Stimulated activated CD8-positive, alpha-beta memory T cell treated with anti-CD3 and anti-CD28 coated beads, Interleukin-7, amount 100 ng/mL, for 48 hours (primary cell): ENCODE data around the gene LRWD1.
"Not testable (repeated sequence)": the region's sequence is repeated elsewhere in the genome, so short reads cannot be mapped to it uniquely, and the experiment has no call there.

ENCODE experiments used
- DNase-seq, 2 donors: peaks; one replicate each; pipeline ENCODE4 v3.0.0-alpha.2; 2020; ENCODE audit warnings: low read depth in 1 of 2; ENCODE audit errors: extremely low read depth in 1 of 2

Gene LRWD1

GRCh38 chr7:102494026-102494425 is 29.2 kb downstream of the LRWD1 start:
- DNase-seq, result not testable (repeated sequence)

- not testable (repeated sequence) for DNase-seq
Measured at GRCh38 chr7:102494473-102495149, 29.8 kb downstream of the LRWD1 start.

- not testable (repeated sequence) for DNase-seq
Measured at GRCh38 chr7:102496861-102497260, 32.1 kb downstream of the LRWD1 start.

GRCh38 chr7:102497308-102497707 is 32.5 kb downstream of the LRWD1 start:
- not testable (repeated sequence) for DNase-seq

- DNase-seq, result not testable (repeated sequence)
Measured at GRCh38 chr7:102498321-102498720, 33.5 kb downstream of the LRWD1 start.

- not testable (repeated sequence) for DNase-seq
Measured at GRCh38 chr7:102503141-102503540, 38.4 kb downstream of the LRWD1 start.

GRCh38 chr7:102505298-102506185 is 40.8 kb downstream of the LRWD1 start:
- not testable (repeated sequence) for DNase-seq

GRCh38 chr7:102507410-102508088 is 42.8 kb downstream of the LRWD1 start:
- DNase-seq, result not testable (repeated sequence)

GRCh38 chr7:102510575-102510974 is 45.8 kb downstream of the LRWD1 start:
- not testable (repeated sequence) for DNase-seq

GRCh38 chr7:102511860-102512522 is 47.2 kb downstream of the LRWD1 start:
- DNase-seq, result not testable (repeated sequence)

GRCh38 chr7:102512642-102513221 is 47.9 kb downstream of the LRWD1 start:
- not testable (repeated sequence) for DNase-seq

GRCh38 chr7:102514881-102515721 is 50.3 kb downstream of the LRWD1 start:
- DNase-seq, result not testable (repeated sequence)

GRCh38 chr7:102515889-102516288 is 51.1 kb downstream of the LRWD1 start:
- DNase-seq, result not testable (repeated sequence)

GRCh38 chr7:102516951-102517350 is 52.2 kb downstream of the LRWD1 start:
- not testable (repeated sequence) for DNase-seq

- not testable (repeated sequence) for DNase-seq
Measured at GRCh38 chr7:102517550-102518147, 52.9 kb downstream of the LRWD1 start, which contains the start of gene RASA4B. Gene RASA4B, minus strand, starts transcription at chr7:102517777. Its CDS starts 67 bp downstream, at chr7:102517710.

GRCh38 chr7:102520797-102521196 is 56.0 kb downstream of the LRWD1 start:
- DNase-seq, result not testable (repeated sequence)
